A673 (cell line): ENCODE data around the gene RIPK3. TPM values are rescaled to one million over a fixed set of nuclear protein-coding genes. Genes with fewer than 3 reads are reported as not detected.

Experiments used
- BruUV-seq: library from RNA; stranded (reverse); fragments of 400-500 nt; replicated peaks from 2 replicates; lab custom pipeline; 2021; lab: Mats Ljungman, UMichigan
- CTCF ChIA-PET: fragments of 300-600 bp; sonication (Branson Sonifier 250); formaldehyde crosslinking; loops from one replicate; lab custom pipeline; 2022; ENCODE audit warnings: antibody characterized with exemption; lab: Charles Lee
- POLR2A ChIA-PET: fragments of 300-600 bp; sonication (Branson Sonifier 250); formaldehyde crosslinking; loops from one replicate; lab custom pipeline; 2022; ENCODE audit warnings: antibody characterized with exemption; ENCODE audit not compliant: low non-redundant PET; lab: Charles Lee
- DNase-seq: peaks from one replicate; pipeline ENCODE4 v3.0.0-alpha.2; 2015; ENCODE audit warnings: low spot score
- H3K27ac ChIP-seq: fragments of 200-600 bp; sonication (generic); 2 replicates; pipeline ENCODE4 v1.5.1; 2016; ENCODE audit warnings: mixed run types, low read depth, mild to moderate bottlenecking, mixed read lengths, antibody characterized with exemption, low read length; ENCODE audit not compliant: poor library complexity, severe bottlenecking
- H3K27me3 ChIP-seq: fragments of 200-600 bp; sonication (generic); replicated peaks from 2 replicates; pipeline ENCODE4 v1.6.1; 2017; ENCODE audit warnings: mixed run types, low read depth, mild to moderate bottlenecking, mixed read lengths, antibody characterized with exemption, low read length; ENCODE audit not compliant: insufficient read depth, poor library complexity
- H3K36me3 ChIP-seq: fragments of 200-600 bp; sonication (generic); 2 replicates; pipeline ENCODE4 v1.6.1; 2016; ENCODE audit warnings: mixed run types, mild to moderate bottlenecking, mixed read lengths, antibody characterized with exemption, low read length; ENCODE audit not compliant: insufficient read depth, poor library complexity, severe bottlenecking
- H3K4me1 ChIP-seq: fragments of 200-600 bp; sonication (generic); 2 replicates; pipeline ENCODE4 v1.6.1; 2017; ENCODE audit warnings: mixed run types, mild to moderate bottlenecking, mixed read lengths, antibody characterized with exemption, low read length; ENCODE audit not compliant: insufficient read depth, poor library complexity, severe bottlenecking
- H3K4me3 ChIP-seq: fragments of 200-600 bp; sonication (generic); 2 replicates; pipeline ENCODE4 v1.5.1; 2016; ENCODE audit warnings: low read depth, mixed run types, mild to moderate bottlenecking, mixed read lengths, low read length; ENCODE audit not compliant: poor library complexity, severe bottlenecking
- H3K9me3 ChIP-seq: fragments of 200-600 bp; sonication (generic); 2 replicates; pipeline ENCODE4 v1.6.1; 2016; ENCODE audit warnings: mixed run types, low read depth, mild to moderate bottlenecking, mixed read lengths, antibody characterized with exemption, low read length; ENCODE audit not compliant: poor library complexity, severe bottlenecking
- CTCF ChIP-seq: fragments of 300-800, 200-600 bp; sonication (generic); conservative IDR thresholded peaks from 2 replicates; pipeline ENCODE4 v1.5.1; 2017; ENCODE audit warnings: low read depth, mild to moderate bottlenecking, antibody characterized with exemption, low read length, moderate library complexity, mixed read lengths
- EZH2 ChIP-seq: fragments of 200-600 bp; sonication (generic); IDR thresholded peaks from 2 replicates; pipeline ENCODE4 v1.6.1; 2017; ENCODE audit warnings: borderline replicate concordance, low read depth, mild to moderate bottlenecking, mixed read lengths, antibody characterized with exemption, low read length; ENCODE audit not compliant: poor library complexity, severe bottlenecking
- intact Hi-C: fragments of 100-400 bp; cut with micrococcal nuclease; formaldehyde crosslinking; loops from one replicate; pipeline ENCODE4 v1.10.0; 2022; ENCODE audit not compliant: unreplicated experiment
- total RNA-seq: library from RNA; stranded (reverse); gene quantifications from 2 replicates; pipeline ENCODE4 v1.2.3, GENCODE V29; 2021

RIPK3 gene
- total RNA-seq, 1 experiment from 2014 or later, result not detected

- POLR2A ChIA-PET, result interaction anchor here (0.9 kb wide), 1 partner anchor 50 kb away, joined by 3 read pairs; no protein-coding TSS in a partner anchor
- H3K4me1 ChIP-seq, result peaks cover 10% of the 10 kb centered on the region
- no TSS peak for BruUV-seq
- no peak for DNase-seq
- no peaks in the 10 kb centered on the region for H3K36me3 ChIP-seq
- CTCF ChIA-PET, result interaction anchor here (0.6 kb wide), 1 partner anchor 94 kb away, joined by 4 read pairs; no protein-coding TSS in a partner anchor
- H3K4me3 ChIP-seq, result no peak overlapping the region
- no peaks in the 10 kb centered on the region for H3K9me3 ChIP-seq
- no peak for TF ChIP-seq CTCF
- TF ChIP-seq EZH2, result no peak
- no peaks in the 10 kb centered on the region for H3K27me3 ChIP-seq
- intact Hi-C loops, result no loop called here
- H3K27ac ChIP-seq, result no peak overlapping the region
Measured at GRCh38 chr14:24337144-24337823, 2.5 kb downstream of the RIPK3 start.

DNA sequence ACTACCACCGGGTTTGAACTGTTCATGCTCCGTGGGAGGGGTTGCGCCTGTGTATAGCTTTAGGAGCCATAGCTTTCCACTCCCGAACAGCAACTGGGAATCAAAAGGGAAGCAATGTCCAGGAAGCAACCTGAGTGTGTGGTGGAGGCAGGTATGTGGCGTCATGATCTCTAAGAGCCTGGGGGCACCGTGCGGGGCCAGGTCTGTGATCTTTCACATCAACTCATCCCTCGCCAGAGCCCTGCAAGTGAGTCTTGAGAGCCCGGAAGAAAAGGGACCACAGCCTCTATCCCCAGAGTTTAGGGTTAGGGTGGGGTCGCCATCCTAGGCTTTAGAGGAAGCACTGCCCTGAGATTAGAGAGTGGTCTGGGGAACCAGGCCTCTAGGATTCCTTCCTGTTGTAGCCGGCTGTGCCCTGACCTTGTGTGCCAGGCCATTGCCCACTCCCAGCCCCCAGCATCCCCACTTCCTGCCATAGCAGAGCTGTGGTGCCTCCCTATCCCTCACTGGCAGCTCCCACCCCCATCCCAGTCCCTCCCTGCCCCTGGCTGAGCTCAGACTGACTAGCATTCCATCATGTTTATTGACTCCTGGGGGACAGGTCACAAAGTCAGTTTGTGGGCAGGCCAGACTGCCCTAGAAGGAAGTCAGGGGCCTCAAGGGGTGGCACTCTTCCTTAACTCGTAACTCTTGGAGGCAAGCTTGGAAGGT, 4.2 kb downstream of the RIPK3 start:
- Histone ChIP-seq H3K27ac (no peak overlapping the region), H3K4me3 (no peak overlapping the region), H3K36me3 (no peaks in the 10 kb centered on the region), H3K9me3 (no peaks in the 10 kb centered on the region), H3K4me1 (peaks cover 10% of the 10 kb centered on the region), H3K27me3 (no peaks in the 10 kb centered on the region)
- TF ChIP-seq CTCF (no peak), EZH2 (no peak)
- POLR2A ChIA-PET, result no interaction called here
- DNase-seq, result no peak
- intact Hi-C loops, result no loop called here
- no TSS peak for BruUV-seq
- CTCF ChIA-PET, result interaction anchor here (4.8 kb wide), 1 partner anchor 95 kb away, joined by 101 read pairs; the partner anchor contains the start of genes CBLN3 and KHNYN

DNA sequence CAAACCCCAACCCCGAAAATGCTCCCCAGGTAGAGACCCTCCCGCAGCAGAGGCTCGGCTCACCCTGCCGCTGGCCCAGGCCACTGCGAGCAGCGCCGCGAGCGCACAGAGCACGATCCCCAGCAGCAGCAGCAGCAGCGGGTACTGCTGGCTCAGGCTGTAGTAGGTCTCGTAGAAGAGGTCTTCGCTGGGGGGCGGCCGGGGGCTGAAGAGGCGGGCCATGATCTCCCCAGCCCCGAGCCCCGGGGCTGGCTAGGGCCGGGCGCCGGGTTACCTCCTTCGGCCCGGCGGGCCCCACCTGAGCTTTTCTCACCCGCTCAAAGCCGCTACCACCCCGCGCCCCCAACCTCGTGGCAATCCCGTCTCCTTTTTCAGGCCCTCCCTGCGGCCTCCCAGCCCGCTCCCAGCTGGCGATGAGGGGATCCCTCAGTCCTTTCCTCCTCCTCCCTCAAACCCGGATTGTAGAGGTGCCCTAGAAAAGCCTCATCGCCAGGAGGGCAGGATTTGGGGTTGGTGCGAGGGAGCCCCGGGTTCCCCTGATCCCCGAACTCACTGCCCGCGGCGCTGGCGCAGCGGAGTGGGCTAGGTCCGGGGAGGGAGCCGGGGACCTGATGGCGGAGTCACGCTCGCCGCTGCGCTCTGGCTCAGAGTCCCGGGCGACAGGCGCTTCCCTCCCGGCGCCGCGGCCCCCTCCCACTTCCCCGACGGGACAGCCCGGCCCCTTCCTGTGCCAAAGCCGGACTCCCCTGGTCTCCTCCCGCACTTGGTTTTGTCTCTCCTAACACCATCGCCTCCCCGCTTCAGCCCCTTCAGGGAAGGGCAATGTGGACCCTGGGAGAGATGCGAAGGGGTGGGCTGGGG, 5.1 kb downstream of the RIPK3 start, which contains the start of gene ADCY4:
Gene ADCY4 (minus strand): TSS at position 641 of the 861 bp plus-strand sequence. CDS start 419 bp downstream, at position 222.
- TF ChIP-seq EZH2 (no peak), CTCF (no peak)
- intact Hi-C loops, result loop anchor here (1.0 kb wide), 1 partner anchor 33 kb away; no protein-coding TSS in a partner anchor
- no peak for DNase-seq
- Histone ChIP-seq H3K27ac (no peak within 1 kb of the TSS), H3K4me3 (peak within 1 kb of the TSS; percentile 43), H3K4me1 (peaks cover 10% of the 10 kb centered on the region), H3K27me3 (no peaks in the 10 kb centered on the region), H3K9me3 (no peaks in the 10 kb centered on the region), H3K36me3 (no peaks in the 10 kb centered on the region)
- POLR2A ChIA-PET, result no interaction called here
- CTCF ChIA-PET, result interaction anchor here (1.5 to 4.8 kb wide), 4 partner anchors 85 to 107 kb away, joined by 6 to 101 read pairs (median 6); partner anchors contain the start of genes CBLN3, KHNYN and TINF2
- BruUV-seq, result no TSS peak
